Measurements from ENCODE around the gene GSTK1. TPM values are rescaled to one million over a fixed set of nuclear protein-coding genes. Genes with fewer than 3 reads are reported as not detected.

The GSTK1 gene
- total RNA-seq, 1 experiment from 2014 or later, result 239 TPM

DNA sequence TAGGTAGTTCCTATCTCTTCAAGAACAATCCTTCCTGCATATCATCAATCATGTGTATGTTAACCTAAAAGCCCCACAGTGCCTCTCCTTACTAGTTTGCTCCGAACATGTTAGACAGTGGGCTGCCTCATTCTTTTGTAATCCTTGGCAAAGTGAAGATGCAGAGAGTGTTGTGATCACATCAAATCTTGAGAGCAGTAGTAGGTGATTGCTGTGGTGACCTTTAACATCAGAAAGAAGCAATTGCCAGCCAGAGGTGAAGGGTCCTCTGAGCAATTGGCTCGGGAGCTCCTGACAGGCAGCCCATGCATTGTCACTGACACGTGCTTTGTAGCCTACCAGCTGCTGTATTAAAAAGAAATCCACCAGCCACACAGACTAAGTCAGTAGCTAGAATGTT is 19.6 kb upstream of the GSTK1 start:
- intact Hi-C loops (cut with micrococcal nuclease; ENCODE audit: unreplicated experiment), result loop anchor here (10.0 kb wide), 1 partner anchor 881 kb away; the partner anchor contains the start of gene OR2A14
- Histone ChIP-seq H3K4me1 (replicated peaks; ENCODE audit: insufficient read depth) (peaks cover 83% of the 10 kb centered on the region), H4K20me1 (ENCODE audit: insufficient read depth) (no peaks in the 10 kb centered on the region), H3K36me3 (ENCODE audit: low read depth) (no peaks in the 10 kb centered on the region), H3K27ac (no peak overlapping the region), H3F3A (ENCODE audit: insufficient read depth, low read depth) (peaks cover 42% of the 10 kb centered on the region), H3K27me3 (ENCODE audit: insufficient read depth, low read depth) (no peaks in the 10 kb centered on the region), H3K9me3 (ENCODE audit: insufficient read depth, low read depth) (no peaks in the 10 kb centered on the region; the same call in 1 of the 2 replicates), H2AFZ (no peak overlapping the region), H3K79me2 (ENCODE audit: low read depth) (no peaks in the 10 kb centered on the region), H3K4me2 (no peak overlapping the region), H3K4me3 (no peak overlapping the region), H3K9me2 (ENCODE audit: insufficient read depth) (no peaks in the 10 kb centered on the region)
- CTCF ChIA-PET, result no interaction called here
- POLR2A ChIA-PET (ENCODE audit: unreplicated experiment), result no interaction called here
- no TSS peak for BruUV-seq (replicated peaks)
- TF ChIP-seq EZH2 (IDR thresholded peaks at IDR 0.05; ENCODE audit: low read depth), result no peak
- TF ChIP-seq, protein P1, sequence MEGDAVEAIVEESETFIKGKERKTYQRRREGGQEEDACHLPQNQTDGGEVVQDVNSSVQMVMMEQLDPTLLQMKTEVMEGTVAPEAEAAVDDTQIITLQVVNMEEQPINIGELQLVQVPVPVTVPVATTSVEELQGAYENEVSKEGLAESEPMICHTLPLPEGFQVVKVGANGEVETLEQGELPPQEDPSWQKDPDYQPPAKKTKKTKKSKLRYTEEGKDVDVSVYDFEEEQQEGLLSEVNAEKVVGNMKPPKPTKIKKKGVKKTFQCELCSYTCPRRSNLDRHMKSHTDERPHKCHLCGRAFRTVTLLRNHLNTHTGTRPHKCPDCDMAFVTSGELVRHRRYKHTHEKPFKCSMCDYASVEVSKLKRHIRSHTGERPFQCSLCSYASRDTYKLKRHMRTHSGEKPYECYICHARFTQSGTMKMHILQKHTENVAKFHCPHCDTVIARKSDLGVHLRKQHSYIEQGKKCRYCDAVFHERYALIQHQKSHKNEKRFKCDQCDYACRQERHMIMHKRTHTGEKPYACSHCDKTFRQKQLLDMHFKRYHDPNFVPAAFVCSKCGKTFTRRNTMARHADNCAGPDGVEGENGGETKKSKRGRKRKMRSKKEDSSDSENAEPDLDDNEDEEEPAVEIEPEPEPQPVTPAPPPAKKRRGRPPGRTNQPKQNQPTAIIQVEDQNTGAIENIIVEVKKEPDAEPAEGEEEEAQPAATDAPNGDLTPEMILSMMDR (conservative IDR thresholded peaks at IDR 0.05), result no peak
- DNase-seq, result no peak

DNA sequence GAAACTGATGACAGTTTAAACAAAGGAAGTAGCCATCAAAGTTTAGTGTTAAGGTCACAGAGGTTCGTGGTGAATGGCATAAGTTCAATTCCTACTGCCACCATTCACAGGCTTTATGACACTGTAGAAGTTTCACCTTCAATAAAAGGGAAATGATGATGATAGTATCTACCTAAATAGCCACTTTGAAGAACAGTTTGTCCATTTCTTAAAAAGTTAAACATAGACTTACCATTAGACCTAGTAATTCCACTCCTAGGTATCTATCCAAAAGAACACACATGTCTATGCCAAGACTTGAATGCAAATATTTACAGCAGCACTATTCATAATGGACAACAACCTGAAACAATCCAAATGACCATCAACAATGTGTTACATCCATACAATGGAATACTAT is 18.9 kb upstream of the GSTK1 start:
- no TSS peak for BruUV-seq (replicated peaks)
- H3K4me1 ChIP-seq (replicated peaks; ENCODE audit: insufficient read depth), result peaks cover 83% of the 10 kb centered on the region
- CTCF ChIA-PET, result no interaction called here
- peaks cover 49% of the 10 kb centered on the region for H3F3A ChIP-seq (ENCODE audit: insufficient read depth, low read depth)
- POLR2A ChIA-PET (ENCODE audit: unreplicated experiment), result no interaction called here
- no peak for DNase-seq
- H3K4me3 ChIP-seq, result no peak overlapping the region
- no peak overlapping the region for H3K4me2 ChIP-seq
- H4K20me1 ChIP-seq (ENCODE audit: insufficient read depth), result no peaks in the 10 kb centered on the region
- peak overlapping the region; percentile 58 for H3K27ac ChIP-seq
- TF ChIP-seq, protein P1 (conservative IDR thresholded peaks at IDR 0.05), result no peak
- TF ChIP-seq EZH2 (IDR thresholded peaks at IDR 0.05; ENCODE audit: low read depth), result no peak
- intact Hi-C loops (cut with micrococcal nuclease; ENCODE audit: unreplicated experiment), result loop anchor here (10.0 kb wide), 1 partner anchor 880 kb away; the partner anchor contains the start of gene OR2A14
- H3K9me3 ChIP-seq (ENCODE audit: insufficient read depth, low read depth), result no peaks in the 10 kb centered on the region; the same call in 1 of the 2 replicates
- H3K27me3 ChIP-seq (ENCODE audit: insufficient read depth, low read depth), result no peaks in the 10 kb centered on the region
- no peaks in the 10 kb centered on the region for H3K36me3 ChIP-seq (ENCODE audit: low read depth)
- no peaks in the 10 kb centered on the region for H3K79me2 ChIP-seq (ENCODE audit: low read depth)
- no peak overlapping the region for H2AFZ ChIP-seq
- H3K9me2 ChIP-seq (ENCODE audit: insufficient read depth), result no peaks in the 10 kb centered on the region

DNA sequence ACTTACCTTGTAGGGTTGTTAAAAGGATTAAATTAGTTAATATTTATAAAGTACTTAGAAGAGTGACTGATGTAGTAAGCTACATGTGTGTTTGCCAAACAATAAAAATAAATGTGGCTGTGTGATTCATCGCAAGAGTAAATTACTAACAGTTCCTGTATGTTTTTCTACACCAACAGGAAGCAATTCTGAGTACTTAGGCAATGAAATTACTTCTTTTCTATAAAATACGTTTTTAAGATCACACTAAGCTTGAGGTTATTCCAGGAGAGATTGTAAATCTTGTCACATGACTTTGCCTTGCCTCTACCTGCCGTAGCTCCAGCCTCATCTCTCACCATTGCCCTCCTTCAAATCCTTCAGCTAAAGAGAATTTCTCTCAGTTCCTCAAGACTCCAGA is 18.1 kb upstream of the GSTK1 start:
- peaks cover 83% of the 10 kb centered on the region for H3K4me1 ChIP-seq (replicated peaks; ENCODE audit: insufficient read depth)
- TF ChIP-seq EZH2 (IDR thresholded peaks at IDR 0.05; ENCODE audit: low read depth), result no peak
- TF ChIP-seq, protein P1 (conservative IDR thresholded peaks at IDR 0.05), result no peak
- H3K27ac ChIP-seq, result peak overlapping the region; percentile 58
- no peak overlapping the region for H3K4me3 ChIP-seq
- H3K4me2 ChIP-seq, result peak overlapping the region; percentile 16
- no peaks in the 10 kb centered on the region; the same call in 1 of the 2 replicates for H3K9me3 ChIP-seq (ENCODE audit: insufficient read depth, low read depth)
- H3K27me3 ChIP-seq (ENCODE audit: insufficient read depth, low read depth), result no peaks in the 10 kb centered on the region
- H3F3A ChIP-seq (ENCODE audit: insufficient read depth, low read depth), result peaks cover 50% of the 10 kb centered on the region
- H3K36me3 ChIP-seq (ENCODE audit: low read depth), result no peaks in the 10 kb centered on the region
- H2AFZ ChIP-seq, result 0 out of 2 replicates have a peak overlapping the region, but pooled peaks have one; percentile 4
- no peaks in the 10 kb centered on the region for H4K20me1 ChIP-seq (ENCODE audit: insufficient read depth)
- intact Hi-C loops (cut with micrococcal nuclease; ENCODE audit: unreplicated experiment), result loop anchor here (10.0 kb wide), 1 partner anchor 880 kb away; the partner anchor contains the start of gene OR2A14
- BruUV-seq (replicated peaks), result no TSS peak
- POLR2A ChIA-PET (ENCODE audit: unreplicated experiment), result interaction anchor here (0.7 kb wide), 1 partner anchor 125 kb away, joined by 5 read pairs; no protein-coding TSS in a partner anchor
- CTCF ChIA-PET, result no interaction called here
- no peaks in the 10 kb centered on the region for H3K9me2 ChIP-seq (ENCODE audit: insufficient read depth)
- H3K79me2 ChIP-seq (ENCODE audit: low read depth), result no peaks in the 10 kb centered on the region
- peak in 1 of 2 experiments; percentile 77 for DNase-seq

Measured in PC-9 (cell line).